BJ (cell line): ENCODE measurements around the gene PFN3. TPM values are rescaled to one million over a fixed set of nuclear protein-coding genes. Genes with fewer than 3 reads are reported as not detected.

Source experiments
- CTCF ChIA-PET: fragments of 350-600 bp; formaldehyde crosslinking; extraction: SDS; loops from one replicate; lab custom pipeline; 2021; ENCODE audit warnings: antibody characterized with exemption, inconsistent platforms; lab: Yijun Ruan, JAX
- POLR2A ChIA-PET: fragments of 300-600 bp; sonication (Branson Sonifier 250); formaldehyde crosslinking; extraction: SDS; loops from one replicate; lab custom pipeline; 2021; ENCODE audit warnings: antibody characterized with exemption; lab: Charles Lee
- DNase-seq: peaks from one replicate; pipeline ENCODE4 v3.0.0-alpha.2; 2011; ENCODE audit warnings: low read depth
- H3K27me3 ChIP-seq: 2 replicates; pipeline ENCODE4 v1.6.0; 2011; ENCODE audit warnings: low read length; ENCODE audit not compliant: control insufficient read depth, insufficient read depth
- H3K36me3 ChIP-seq: 2 replicates; pipeline ENCODE4 v1.5.1; 2011; ENCODE audit warnings: low read length; ENCODE audit not compliant: control insufficient read depth, insufficient read depth
- H3K4me3 ChIP-seq: 2 replicates; pipeline ENCODE4 v1.5.1; 2011; ENCODE audit warnings: low read depth, mild to moderate bottlenecking, control low read depth, low read length
- polyA plus RNA-seq: library from polyadenylated mRNA; depleted of rRNA; stranded (reverse); fragments of >200 nt; gene quantifications from 2 replicates; pipeline ENCODE4 v1.2.3, GENCODE V29; 2011
- TF ChIP-seq, protein P1 (sequence below): IDR thresholded peaks from 2 replicates; pipeline ENCODE4 v1.5.1; 2011; ENCODE audit warnings: low read depth, mild to moderate bottlenecking, control low read depth, inconsistent platforms, low read length, moderate library complexity; ENCODE audit not compliant: insufficient read depth

PFN3 gene
- polyA plus RNA-seq, 1 experiment, result not detected

GRCh38 chr5:177371120-177372033 is 29.1 kb downstream of the PFN3 start:
- Histone ChIP-seq H3K4me3 (peak overlapping the region; percentile 49), H3K36me3 (no peaks in the 10 kb centered on the region), H3K27me3 (no peaks in the 10 kb centered on the region; the same call in none of the 2 replicates)
- ChIA-PET POLR2A (no interaction called here), CTCF (interaction anchor here (0.9 to 5.7 kb wide), 10 partner anchors 8 to 299 kb away, joined by 3 to 50 read pairs (median 10); partner anchors contain the start of genes RGS14 and SLC34A1)
- no peak for DNase-seq
- TF ChIP-seq, protein P1, sequence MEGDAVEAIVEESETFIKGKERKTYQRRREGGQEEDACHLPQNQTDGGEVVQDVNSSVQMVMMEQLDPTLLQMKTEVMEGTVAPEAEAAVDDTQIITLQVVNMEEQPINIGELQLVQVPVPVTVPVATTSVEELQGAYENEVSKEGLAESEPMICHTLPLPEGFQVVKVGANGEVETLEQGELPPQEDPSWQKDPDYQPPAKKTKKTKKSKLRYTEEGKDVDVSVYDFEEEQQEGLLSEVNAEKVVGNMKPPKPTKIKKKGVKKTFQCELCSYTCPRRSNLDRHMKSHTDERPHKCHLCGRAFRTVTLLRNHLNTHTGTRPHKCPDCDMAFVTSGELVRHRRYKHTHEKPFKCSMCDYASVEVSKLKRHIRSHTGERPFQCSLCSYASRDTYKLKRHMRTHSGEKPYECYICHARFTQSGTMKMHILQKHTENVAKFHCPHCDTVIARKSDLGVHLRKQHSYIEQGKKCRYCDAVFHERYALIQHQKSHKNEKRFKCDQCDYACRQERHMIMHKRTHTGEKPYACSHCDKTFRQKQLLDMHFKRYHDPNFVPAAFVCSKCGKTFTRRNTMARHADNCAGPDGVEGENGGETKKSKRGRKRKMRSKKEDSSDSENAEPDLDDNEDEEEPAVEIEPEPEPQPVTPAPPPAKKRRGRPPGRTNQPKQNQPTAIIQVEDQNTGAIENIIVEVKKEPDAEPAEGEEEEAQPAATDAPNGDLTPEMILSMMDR, result no peak

DNA sequence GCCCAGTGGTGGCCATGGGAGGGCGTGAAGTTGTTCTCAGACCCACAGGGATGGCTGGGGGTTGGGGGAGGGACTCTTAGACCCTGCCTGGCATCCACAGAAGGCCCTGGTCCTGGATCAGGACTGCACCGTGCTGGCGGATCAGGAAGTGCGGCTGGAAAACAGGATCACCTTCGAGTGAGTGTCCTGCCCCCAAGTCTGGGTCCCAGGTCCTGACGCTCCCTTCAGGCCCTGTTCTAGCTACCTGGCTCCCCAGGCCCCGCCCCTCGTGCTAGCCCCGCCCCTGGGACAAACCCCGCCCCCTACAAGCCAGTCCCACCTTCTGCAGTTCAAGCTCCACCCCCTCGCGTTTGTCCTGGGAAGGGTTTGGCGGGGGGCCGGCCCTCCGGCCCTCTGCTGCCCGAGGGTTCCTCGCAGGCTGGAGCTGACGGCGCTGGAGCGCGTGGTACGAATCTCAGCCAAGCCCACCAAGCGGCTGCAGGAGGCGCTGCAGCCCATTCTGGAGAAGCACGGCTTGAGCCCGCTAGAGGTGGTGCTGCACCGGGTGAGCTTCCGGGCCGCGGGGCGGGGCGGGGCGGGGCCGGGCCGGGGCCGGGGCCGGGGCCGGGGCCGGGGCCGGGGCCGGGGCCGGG is 29.9 kb downstream of the PFN3 start:
- TF ChIP-seq, protein P1, result peak; percentile 68
- ChIA-PET POLR2A (no interaction called here), CTCF (interaction anchor here (0.6 to 5.7 kb wide), 18 partner anchors 9 to 299 kb away, joined by 3 to 50 read pairs (median 5); partner anchors contain the start of genes LMAN2, RGS14 and SLC34A1)
- Histone ChIP-seq H3K36me3 (no peaks in the 10 kb centered on the region), H3K27me3 (no peaks in the 10 kb centered on the region; the same call in none of the 2 replicates), H3K4me3 (peak overlapping the region; percentile 49)
- DNase-seq, result peak; percentile 35

DNA sequence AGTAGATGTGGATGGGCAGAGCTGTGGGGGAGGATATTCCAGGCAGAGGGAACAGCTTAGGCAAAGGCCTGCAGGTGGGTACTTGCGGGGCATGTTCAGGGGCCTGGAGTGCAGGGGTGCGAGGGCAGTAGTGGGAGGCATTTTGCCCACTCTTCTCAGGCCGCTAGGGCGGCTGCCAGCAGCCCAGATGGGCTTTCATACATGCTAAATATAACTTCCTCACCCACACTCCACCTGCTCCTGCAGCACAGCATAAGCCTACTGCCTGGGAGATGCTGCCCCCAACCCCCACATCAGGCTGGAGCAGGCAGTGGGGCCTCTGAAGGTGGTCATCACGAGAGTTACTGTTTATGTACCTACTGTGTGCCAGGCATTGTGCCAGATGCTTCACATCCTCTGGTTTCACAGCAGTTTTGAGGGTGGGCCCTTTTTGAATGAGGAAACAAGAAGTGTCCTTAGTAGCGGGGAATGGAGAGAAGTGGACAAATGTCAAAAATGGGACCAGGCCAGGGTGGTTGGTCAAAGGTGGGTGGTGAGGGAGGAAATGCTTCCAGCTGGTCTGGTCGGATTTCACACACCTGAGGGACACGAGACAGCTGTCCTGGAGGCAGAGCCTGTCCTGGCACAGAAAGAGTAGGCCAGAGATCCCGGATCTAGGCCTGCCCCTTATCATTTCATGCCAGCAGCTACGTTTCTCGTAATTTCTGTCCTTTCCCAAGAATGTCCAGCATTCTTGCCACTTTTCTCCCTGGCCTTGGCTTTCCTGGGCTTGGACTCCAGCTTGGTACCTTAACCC is 30.6 kb downstream of the PFN3 start:
- TF ChIP-seq, protein P1, result no peak
- Histone ChIP-seq H3K27me3 (no peaks in the 10 kb centered on the region; the same call in none of the 2 replicates), H3K4me3 (no peak overlapping the region), H3K36me3 (no peaks in the 10 kb centered on the region)
- no peak for DNase-seq
- ChIA-PET POLR2A (interaction anchor here (0.7 kb wide), 1 partner anchor 126 kb away, joined by 3 read pairs; no protein-coding TSS in a partner anchor), CTCF (interaction anchor here (0.6 to 5.7 kb wide), 21 partner anchors 10 to 181 kb away, joined by 3 to 50 read pairs (median 4); partner anchors contain the start of genes LMAN2, PFN3, RGS14 and SLC34A1)

DNA sequence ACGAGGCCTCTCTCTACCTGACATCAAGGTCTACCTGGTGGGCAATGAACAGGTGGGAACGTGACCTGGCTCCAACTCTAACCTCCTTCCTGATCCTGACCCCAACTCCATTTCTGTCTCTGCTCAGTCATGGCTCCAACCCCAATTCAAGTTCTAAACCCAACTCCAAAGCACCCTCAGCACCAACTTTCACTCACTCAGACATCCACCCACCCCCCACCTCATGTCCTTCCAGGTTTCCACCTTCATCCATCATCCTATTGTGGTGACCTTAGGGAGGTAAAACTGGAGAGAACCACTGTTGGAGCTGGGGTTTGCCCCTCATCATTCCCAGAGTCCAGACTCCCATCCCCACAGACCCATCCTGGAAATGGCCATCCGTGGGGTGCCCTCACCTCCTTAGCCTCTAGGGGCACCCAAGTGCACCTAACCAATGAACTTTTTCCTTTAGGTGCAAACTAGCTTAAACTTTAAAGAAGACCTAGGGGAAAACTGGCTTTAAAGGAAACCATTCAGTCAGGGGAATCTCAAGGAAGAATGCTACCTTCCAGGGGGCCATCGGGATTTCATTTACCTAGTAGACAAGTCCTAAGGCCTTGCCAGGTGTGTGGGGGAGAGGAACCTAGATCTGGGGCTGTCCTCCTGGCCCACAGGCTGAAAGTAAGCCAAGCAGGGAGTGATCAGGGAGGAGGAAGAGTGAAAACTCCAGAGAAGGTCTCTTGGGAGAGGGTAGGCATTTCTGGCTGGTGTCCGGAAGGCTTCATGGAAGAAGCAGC is 31.4 kb downstream of the PFN3 start:
- TF ChIP-seq, protein P1, result peak; percentile 75
- no peaks in the 10 kb centered on the region; the same call in none of the 2 replicates for H3K27me3 ChIP-seq
- no peaks in the 10 kb centered on the region for H3K36me3 ChIP-seq
- DNase-seq, result no peak
- ChIA-PET POLR2A (no interaction called here), CTCF (interaction anchor here (0.7 to 5.7 kb wide), 16 partner anchors 9 to 133 kb away, joined by 3 to 50 read pairs (median 4); partner anchors contain the start of genes PFN3, RGS14 and SLC34A1)
- no peak overlapping the region for H3K4me3 ChIP-seq
